CD4-positive, alpha-beta memory T cell (primary cell): ENCODE data around the gene SH3TC2. TPM values are rescaled to one million over a fixed set of nuclear protein-coding genes. Genes with fewer than 3 reads are reported as not detected.

Experiments
- CTCF ChIA-PET: fragments of 350-600 bp; sonication (Branson Sonifier 250); formaldehyde crosslinking; loops from one replicate; lab custom pipeline; 2021; ENCODE audit warnings: inconsistent platforms; ENCODE audit not compliant: partially characterized antibody; lab: Charles Lee
- POLR2A ChIA-PET: fragments of 350-600 bp; sonication (Branson Sonifier 250); formaldehyde crosslinking; loops from one replicate; lab custom pipeline; 2021; ENCODE audit not compliant: partially characterized antibody; lab: Charles Lee
- DNase-seq, 5 donors: peaks; one replicate each; pipeline versions ENCODE4 v3.0.0 to v3.0.0-alpha.2; 2020 to 2022; ENCODE audit warnings: mixed read lengths in 1 of 5
- H3K27ac ChIP-seq: one replicate; pipeline ENCODE4 v1.7.0; 2013; ENCODE audit warnings: low read depth, low read length
- H3K27me3 ChIP-seq: 2 replicates; pipeline ENCODE4 v1.7.0; 2013; ENCODE audit warnings: mild to moderate bottlenecking, low read length, moderate library complexity; ENCODE audit not compliant: insufficient read depth
- H3K36me3 ChIP-seq: 2 replicates; pipeline ENCODE4 v1.7.0; 2013; ENCODE audit warnings: mild to moderate bottlenecking, low read length, moderate library complexity; ENCODE audit not compliant: insufficient read depth
- H3K4me1 ChIP-seq: 2 replicates; pipeline ENCODE4 v1.7.0; 2013; ENCODE audit warnings: mild to moderate bottlenecking, low read length, moderate library complexity; ENCODE audit not compliant: insufficient read depth
- H3K4me3 ChIP-seq, 2 donors: one replicate each; pipeline ENCODE4 v1.7.0; 2013; ENCODE audit warnings: low read length in 2 of 2, mild to moderate bottlenecking in 1 of 2
- H3K9me3 ChIP-seq, 2 donors: one replicate each; pipeline ENCODE4 v1.7.0; 2013; ENCODE audit warnings: low read length in 2 of 2, control low read depth in 1 of 2; ENCODE audit not compliant: control insufficient read depth in 1 of 2
- H3K27ac Mint-ChIP-seq, 7 donors: one replicate each; pipeline ENCODE4 v1.8.0; 2020 to 2021; ENCODE audit warnings: mixed read lengths in 7 of 7, mild to moderate bottlenecking in 6 of 7, inconsistent platforms in 3 of 7, moderate library complexity in 3 of 7
- H3K27me3 Mint-ChIP-seq, 2 donors: one replicate each; pipeline ENCODE4 v1.8.0; 2020 to 2021; ENCODE audit warnings: mixed read lengths in 2 of 2
- H3K36me3 Mint-ChIP-seq, 2 donors: one replicate each; pipeline ENCODE4 v1.8.0; 2020 to 2021; ENCODE audit warnings: mixed read lengths in 2 of 2, inconsistent platforms in 1 of 2, mild to moderate bottlenecking in 1 of 2
- H3K4me1 Mint-ChIP-seq, 4 donors: one replicate each; pipeline ENCODE4 v1.8.0; 2020 to 2021; ENCODE audit warnings: mixed read lengths in 4 of 4, mild to moderate bottlenecking in 1 of 4
- H3K4me3 Mint-ChIP-seq, 8 donors: one replicate each; pipeline ENCODE4 v1.8.0; 2020 to 2021; ENCODE audit warnings: mixed read lengths in 8 of 8, mild to moderate bottlenecking in 7 of 8, moderate library complexity in 6 of 8, inconsistent platforms in 3 of 8
- H3K9me3 Mint-ChIP-seq, 8 donors: one replicate each; pipeline ENCODE4 v1.8.0; 2020 to 2021; ENCODE audit warnings: mixed read lengths in 8 of 8, mild to moderate bottlenecking in 5 of 8, inconsistent platforms in 3 of 8, moderate library complexity in 1 of 8
- intact Hi-C: fragments of 100-400 bp; cut with micrococcal nuclease; formaldehyde crosslinking; loops from one replicate; pipeline ENCODE4 v1.15.1; 2023
- microRNA-seq: library from miRNA; unstranded; fragments of <30 nt; microRNA quantifications from one replicate; pipeline ENCODE4 v1.2.0, GENCODE V29; 2021; ENCODE audit warnings: borderline replicate concordance, borderline number of aligned reads, borderline microRNAs expressed, mixed read lengths
- polyA plus RNA-seq, 2 donors: library from polyadenylated mRNA; unstranded; fragments of 300-500 nt; fragmentation: Illumina TruSeq; gene quantifications; one replicate each; pipeline ENCODE4 v1.2.3, GENCODE V29; 2021
- total RNA-seq, 2 experiments: library from RNA; stranded (reverse); gene quantifications; one replicate each; pipeline ENCODE4 v1.2.3, GENCODE V29; 2021

Gene SH3TC2
- total and polyA plus RNA-seq, 4 experiments from 2014 or later = not detected

DNA sequence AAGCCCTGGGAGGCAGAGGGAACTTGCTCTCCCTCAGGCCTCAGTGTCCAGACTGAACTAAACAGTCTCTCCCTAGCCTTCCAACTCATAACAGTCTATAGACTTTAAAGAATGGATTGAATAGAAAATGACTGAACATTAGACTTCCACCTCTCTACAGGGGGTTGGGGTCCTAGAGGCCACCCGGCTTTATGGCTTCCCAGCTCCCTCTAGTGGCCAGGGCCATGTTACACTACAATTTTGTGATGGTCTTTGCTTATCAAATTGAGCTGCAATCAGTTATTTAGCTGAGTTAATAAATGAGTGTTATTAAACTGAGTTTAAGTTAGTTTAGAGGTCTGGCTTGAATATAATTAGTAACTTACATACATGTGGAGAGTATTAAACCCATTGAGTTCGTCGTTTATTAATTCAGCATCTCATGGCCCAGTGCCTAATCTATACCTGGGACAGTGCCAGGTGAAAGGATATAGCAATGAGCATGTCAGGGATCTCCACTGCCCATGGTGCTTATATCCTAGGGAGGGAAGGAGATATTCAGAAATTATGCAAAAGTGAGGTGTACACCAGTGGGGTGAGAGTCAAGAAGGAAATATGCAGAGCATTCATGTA is 105.2 kb downstream of the SH3TC2 start:
- intact Hi-C loops = loop anchor here (1.0 to 5.0 kb wide), 4 partner anchors 110 to 224 kb away; no protein-coding TSS in a partner anchor
- Mint-ChIP-seq H3K4me1 (peaks cover 0 to 3% (median under 1%) of the 10 kb centered on the region in 4 donors), H3K27me3 (peaks cover 0 to 3% of the 10 kb centered on the region in 2 donors), H3K27ac (no peak overlapping the region), H3K36me3 (no peaks in the 10 kb centered on the region), H3K9me3 (peaks cover 0 to 2% (median 0%) of the 10 kb centered on the region in 8 donors), H3K4me3 (no peak overlapping the region)
- ChIA-PET POLR2A (interaction anchor here (1.0 to 1.6 kb wide), 2 partner anchors 132 to 217 kb away, joined by 3 to 9 read pairs; partner anchors contain the start of gene ADRB2), CTCF (interaction anchor here (0.6 to 6.1 kb wide), 39 partner anchors 9 to 1966 kb away, joined by 3 to 228 read pairs (median 4); partner anchors contain the start of gene ADRB2)
- Histone ChIP-seq H3K4me1 (no peaks in the 10 kb centered on the region), H3K27ac (no peak overlapping the region), H3K27me3 (no peaks in the 10 kb centered on the region), H3K9me3 (no peaks in the 10 kb centered on the region), H3K4me3 (no peak overlapping the region), H3K36me3 (no peaks in the 10 kb centered on the region)
- DNase-seq = peak; percentile 31 to 45 (median 40)

GRCh38 chr5:148956477-148957385 is 106.1 kb downstream of the SH3TC2 start:
- no peak for DNase-seq
- no peaks in the 10 kb centered on the region for H3K4me1 ChIP-seq

More at GRCh38 chr5:148956477-148957385, 106.1 kb downstream of the SH3TC2 start:
- Histone ChIP-seq H3K27ac (no peak overlapping the region), H3K9me3 (no peaks in the 10 kb centered on the region), H3K4me3 (no peak overlapping the region), H3K27me3 (no peaks in the 10 kb centered on the region), H3K36me3 (no peaks in the 10 kb centered on the region)
- no peaks in the 10 kb centered on the region for H3K36me3 Mint-ChIP-seq
- peaks cover 0 to 3% (median under 1%) of the 10 kb centered on the region in 4 donors for H3K4me1 Mint-ChIP-seq
- H3K9me3 Mint-ChIP-seq = peaks cover 0 to 2% (median 0%) of the 10 kb centered on the region in 8 donors
- POLR2A ChIA-PET = no interaction called here
- CTCF ChIA-PET = interaction anchor here (0.7 to 6.1 kb wide), 21 partner anchors 13 to 1967 kb away, joined by 3 to 228 read pairs (median 6); partner anchors contain the start of gene ADRB2
- H3K4me3 Mint-ChIP-seq = no peak overlapping the region
- no peak overlapping the region for H3K27ac Mint-ChIP-seq
- peaks cover 0 to 3% of the 10 kb centered on the region in 2 donors for H3K27me3 Mint-ChIP-seq
- intact Hi-C loops = loop anchor here (1.0 to 5.0 kb wide), 4 partner anchors 109 to 223 kb away; no protein-coding TSS in a partner anchor

Small RNA genes within 50 kb of the gene (microRNA-seq; reads per million reads assigned to microRNA genes)
- not detected for gene MIR584

Other genes starting within 250 kb of the SH3TC2 start
- 1 to 10 TPM; 5.6 to 6.1 TPM for gene ADRB2, start 236.5 kb downstream of the SH3TC2 start, total RNA-seq
- 1 to 10 TPM; 3.6 to 5.2 TPM for gene ADRB2, start 236.5 kb downstream of the SH3TC2 start, polyA plus RNA-seq
- gene ABLIM3, start 78.4 kb upstream of the SH3TC2 start, total RNA-seq = not detected
- not detected for gene ABLIM3, start 78.4 kb upstream of the SH3TC2 start, polyA plus RNA-seq
- not detected for gene AFAP1L1, start 208.8 kb upstream of the SH3TC2 start, total RNA-seq
- not detected for gene AFAP1L1, start 208.8 kb upstream of the SH3TC2 start, polyA plus RNA-seq